Mesenchymal stem cell (in vitro differentiated cells and primary cell): ENCODE measurements around the gene XPA.

Source experiments
- DNase-seq: peaks from one replicate; pipeline ENCODE4 v3.0.0-alpha.2; 2013
- H2AFZ ChIP-seq: one replicate; pipeline ENCODE4 v1.6.1; 2013; ENCODE audit warnings: low read depth, mild to moderate bottlenecking, control low read depth, inconsistent platforms, low read length, moderate library complexity
- H2AK5ac ChIP-seq: 2 replicates; pipeline ENCODE4 v1.6.1; 2013; ENCODE audit warnings: low read length, moderate library complexity, mild to moderate bottlenecking, inconsistent platforms; ENCODE audit not compliant: severe bottlenecking
- H2BK120ac ChIP-seq: one replicate; pipeline ENCODE4 v1.6.1; 2013; ENCODE audit warnings: low read depth, mild to moderate bottlenecking, inconsistent platforms, low read length, moderate library complexity
- H2BK12ac ChIP-seq, 2 experiments: one replicate each; pipeline ENCODE4 v1.6.1; 2013; ENCODE audit warnings: inconsistent platforms in 2 of 2, low read length in 2 of 2, mild to moderate bottlenecking in 2 of 2, moderate library complexity in 2 of 2, control low read depth in 1 of 2
- H2BK15ac ChIP-seq: one replicate; pipeline ENCODE4 v1.6.1; 2013; ENCODE audit warnings: mild to moderate bottlenecking, low read depth, inconsistent platforms; ENCODE audit not compliant: poor library complexity, severe bottlenecking
- H2BK5ac ChIP-seq: 2 replicates; pipeline ENCODE4 v1.6.1; 2013; ENCODE audit warnings: low read depth, mild to moderate bottlenecking, low read length, control low read depth, inconsistent platforms; ENCODE audit not compliant: poor library complexity, severe bottlenecking
- H3K14ac ChIP-seq, 2 experiments: one replicate each; pipeline ENCODE4 v1.6.1; 2013; ENCODE audit warnings: inconsistent platforms in 2 of 2, low read length in 2 of 2, control low read depth in 1 of 2, mild to moderate bottlenecking in 1 of 2, moderate library complexity in 1 of 2
- H3K18ac ChIP-seq, 2 experiments: one replicate each; pipeline ENCODE4 v1.6.1; 2013; ENCODE audit warnings: inconsistent platforms in 2 of 2, low read length in 2 of 2, control low read depth in 1 of 2, low read depth in 1 of 2, mild to moderate bottlenecking in 1 of 2
- H3K23ac ChIP-seq, 2 experiments: one replicate each; pipeline ENCODE4 v1.6.1; 2013; ENCODE audit warnings: inconsistent platforms in 2 of 2, low read length in 2 of 2, mild to moderate bottlenecking in 2 of 2, moderate library complexity in 2 of 2, control low read depth in 1 of 2
- H3K27ac ChIP-seq: 2 replicates; pipeline ENCODE4 v1.5.1; 2013; ENCODE audit warnings: mild to moderate bottlenecking, moderate library complexity, low read length, control low read depth, inconsistent platforms; ENCODE audit not compliant: poor library complexity, severe bottlenecking
- H3K27me3 ChIP-seq, 2 experiments: 2 replicates each; pipeline versions ENCODE4 v1.6.1 to v1.7.0; 2013; ENCODE audit warnings: low read length in 2 of 2, mild to moderate bottlenecking in 2 of 2, moderate library complexity in 2 of 2, control low read depth in 1 of 2, inconsistent platforms in 1 of 2; ENCODE audit not compliant: control insufficient read depth in 1 of 2, insufficient read depth in 1 of 2
- H3K36me3 ChIP-seq, 2 experiments: 2 replicates each; pipeline versions ENCODE4 v1.6.1 to v1.7.0; 2013; ENCODE audit warnings: low read length in 2 of 2, control low read depth in 1 of 2, inconsistent platforms in 1 of 2, low read depth in 1 of 2, mild to moderate bottlenecking in 1 of 2; ENCODE audit not compliant: insufficient read depth in 2 of 2, control insufficient read depth in 1 of 2
- H3K4ac ChIP-seq, 2 experiments: one replicate each; pipeline ENCODE4 v1.6.1; 2013; ENCODE audit warnings: inconsistent platforms in 2 of 2, low read length in 2 of 2, mild to moderate bottlenecking in 2 of 2, moderate library complexity in 2 of 2, control low read depth in 1 of 2, low read depth in 1 of 2
- H3K4me1 ChIP-seq: 2 replicates; pipeline ENCODE4 v1.6.1; 2013; ENCODE audit warnings: low read depth, low read length, control low read depth; ENCODE audit not compliant: control insufficient read depth, insufficient read depth
- H3K4me2 ChIP-seq: 2 replicates; pipeline ENCODE4 v1.6.1; 2013; ENCODE audit warnings: low read length, mild to moderate bottlenecking, inconsistent platforms; ENCODE audit not compliant: poor library complexity, severe bottlenecking
- H3K4me3 ChIP-seq, 2 experiments: 2 replicates each; pipeline versions ENCODE4 v1.5.1 to v1.7.0; 2013; ENCODE audit warnings: low read length in 2 of 2, mild to moderate bottlenecking in 2 of 2, control low read depth in 1 of 2, low read depth in 1 of 2; ENCODE audit not compliant: insufficient read depth in 1 of 2
- H3K79me1 ChIP-seq: replicated peaks from 2 replicates; pipeline ENCODE4 v1.6.1; 2013; ENCODE audit warnings: mild to moderate bottlenecking, control low read depth, low read length, inconsistent platforms; ENCODE audit not compliant: poor library complexity, severe bottlenecking
- H3K9ac ChIP-seq: 2 replicates; pipeline ENCODE4 v1.7.0; 2013; ENCODE audit warnings: mild to moderate bottlenecking, low read length, moderate library complexity
- H3K9me3 ChIP-seq: 2 replicates; pipeline ENCODE4 v1.7.0; 2013; ENCODE audit warnings: mild to moderate bottlenecking, low read length; ENCODE audit not compliant: control insufficient read depth
- H4K8ac ChIP-seq: one replicate; pipeline ENCODE4 v1.6.1; 2013; ENCODE audit warnings: inconsistent platforms, mild to moderate bottlenecking, low read length, moderate library complexity
- H4K91ac ChIP-seq: one replicate; pipeline ENCODE4 v1.6.1; 2013; ENCODE audit warnings: mild to moderate bottlenecking, low read length, inconsistent platforms
- WGBS: methylation state at CpG from one replicate; pipeline ENCODE4 v1.1.7; 2013; ENCODE audit warnings: mixed read lengths; 5-methylcytosine and 5-hydroxymethylcytosine counted together

XPA gene

DNA sequence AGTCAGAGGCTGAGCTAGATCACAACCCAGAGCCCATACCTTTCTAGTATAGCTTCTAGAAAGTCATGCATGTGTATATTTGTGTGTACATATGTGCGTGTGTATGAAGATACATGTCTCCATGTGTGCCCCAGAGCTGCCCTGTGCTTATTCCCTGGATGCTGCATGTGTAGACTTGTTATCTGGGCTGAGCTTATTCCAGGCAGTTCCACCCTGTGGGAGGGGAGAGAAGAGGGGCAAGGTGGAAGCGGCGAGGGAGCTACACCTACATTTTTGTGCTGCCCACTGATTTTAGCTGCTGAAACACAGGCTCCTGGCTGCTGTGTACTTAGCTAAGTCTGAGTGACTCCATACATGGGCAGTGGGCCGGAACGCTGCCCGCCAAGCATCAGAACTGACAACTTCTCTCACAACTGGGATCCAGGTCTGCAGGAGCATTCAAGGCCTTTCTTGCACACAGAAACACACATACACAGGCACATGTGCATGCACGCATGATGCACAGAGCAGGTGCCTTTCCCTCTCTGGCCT is 38.0 kb upstream of the XPA start:
- Histone ChIP-seq H3K4me2 (no peak overlapping the region), H2BK120ac (no peak overlapping the region), H3K9ac (no peak overlapping the region)

DNA sequence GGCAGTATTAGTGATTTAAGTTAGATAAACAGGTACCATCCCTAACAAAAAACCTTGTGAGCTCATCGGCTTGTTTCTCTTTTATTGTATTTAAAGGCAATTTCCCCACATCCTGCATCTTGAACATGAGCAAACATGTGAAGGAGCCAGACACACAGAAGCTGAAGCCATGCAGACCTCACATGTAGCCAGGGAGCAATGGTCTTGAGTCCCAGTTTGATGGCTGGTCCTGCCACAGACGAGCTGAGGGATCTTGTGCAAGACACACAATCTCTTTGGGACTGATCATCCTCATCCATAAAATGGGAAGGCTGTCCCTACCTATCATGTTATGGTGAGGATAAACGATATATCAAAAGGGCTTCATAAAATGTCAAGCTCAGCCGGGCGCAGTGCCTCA is 29.6 kb upstream of the XPA start:
- H3K27me3 ChIP-seq, result peaks cover 28 to 62% of the 10 kb centered on the region in 2 experiments
- WGBS, result 80% methylated on average over 5 of the region's 5 CpGs

More for the DNA sequence above, 38.0 kb upstream of the XPA start:
- peaks cover 4% of the 10 kb centered on the region for H3K9me3 ChIP-seq
- no peak overlapping the region for H3K4me3 ChIP-seq
- H3K4ac ChIP-seq, result no peak overlapping the region
- H3K23ac ChIP-seq, result no peak overlapping the region
- no peak overlapping the region for H3K27ac ChIP-seq
- DNase-seq, result no peak
- no peak overlapping the region for H2BK12ac ChIP-seq
- no peak overlapping the region for H4K8ac ChIP-seq
- H3K14ac ChIP-seq, result no peak overlapping the region
- H3K27me3 ChIP-seq, result peaks cover 32 to 56% of the 10 kb centered on the region in 2 experiments
- no peaks in the 10 kb centered on the region for H3K79me1 ChIP-seq
- H2BK5ac ChIP-seq, result no peak overlapping the region
- H2AK5ac ChIP-seq, result no peak overlapping the region
- no peak overlapping the region for H3K18ac ChIP-seq
- H2AFZ ChIP-seq, result no peak overlapping the region
- 94% methylated on average over 7 of the region's 7 CpGs for WGBS
- H3K4me1 ChIP-seq, result no peaks in the 10 kb centered on the region
- no peak overlapping the region for H4K91ac ChIP-seq
- H3K36me3 ChIP-seq, result no peaks in the 10 kb centered on the region
- H2BK15ac ChIP-seq, result no peak overlapping the region

GRCh38 chr9:97723819-97724218 is 26.7 kb upstream of the XPA start:
- Histone ChIP-seq H3K4me2 (no peak overlapping the region), H3K27me3 (peaks cover 38 to 70% of the 10 kb centered on the region in 2 experiments), H2BK12ac (no peak overlapping the region), H4K8ac (no peak overlapping the region), H3K9me3 (peaks cover 7% of the 10 kb centered on the region), H3K4ac (no peak overlapping the region), H3K23ac (no peak overlapping the region), H3K27ac (no peak overlapping the region), H2BK120ac (no peak overlapping the region), H3K9ac (no peak overlapping the region), H2AK5ac (no peak overlapping the region), H3K4me1 (peaks cover 3% of the 10 kb centered on the region), H3K14ac (no peak overlapping the region), H2BK15ac (no peak overlapping the region), H3K79me1 (no peaks in the 10 kb centered on the region), H3K18ac (no peak overlapping the region), H3K36me3 (no peaks in the 10 kb centered on the region), H2AFZ (no peak overlapping the region), H2BK5ac (no peak overlapping the region), H3K4me3 (no peak overlapping the region), H4K91ac (no peak overlapping the region)
- 72% methylated on average over 2 of the region's 2 CpGs for WGBS
- DNase-seq, result no peak

More for the DNA sequence above, 29.6 kb upstream of the XPA start:
- Histone ChIP-seq H4K8ac (no peak overlapping the region), H3K9me3 (peaks cover 5% of the 10 kb centered on the region), H3K9ac (no peak overlapping the region), H3K4me2 (no peak overlapping the region), H3K36me3 (no peaks in the 10 kb centered on the region), H3K4me1 (no peaks in the 10 kb centered on the region), H3K18ac (no peak overlapping the region), H3K79me1 (no peaks in the 10 kb centered on the region), H3K14ac (no peak overlapping the region), H4K91ac (no peak overlapping the region), H3K4ac (no peak overlapping the region), H3K27ac (no peak overlapping the region), H2AFZ (no peak overlapping the region), H2BK120ac (no peak overlapping the region), H3K4me3 (no peak overlapping the region), H3K23ac (no peak overlapping the region), H2BK12ac (no peak overlapping the region), H2BK15ac (no peak overlapping the region), H2AK5ac (no peak overlapping the region), H2BK5ac (no peak overlapping the region)
- no peak for DNase-seq

- H3K14ac ChIP-seq, result no peak overlapping the region
- no peak overlapping the region for H4K8ac ChIP-seq
- no peak overlapping the region for H2AK5ac ChIP-seq
- H2BK15ac ChIP-seq, result no peak overlapping the region
- H3K9me3 ChIP-seq, result peaks cover 7% of the 10 kb centered on the region
- H3K4ac ChIP-seq, result no peak overlapping the region
- no peak overlapping the region for H4K91ac ChIP-seq
- H3K27me3 ChIP-seq, result peaks cover 29 to 64% of the 10 kb centered on the region in 2 experiments
- no peaks in the 10 kb centered on the region for H3K79me1 ChIP-seq
- H3K18ac ChIP-seq, result no peak overlapping the region
- H2BK12ac ChIP-seq, result no peak overlapping the region
- H3K27ac ChIP-seq, result no peak overlapping the region
- no peak overlapping the region for H2BK120ac ChIP-seq
- H2AFZ ChIP-seq, result no peak overlapping the region
- no peak overlapping the region for H3K4me2 ChIP-seq
- WGBS, result 9% methylated on average over 2 of the region's 2 CpGs
- peaks cover 3% of the 10 kb centered on the region for H3K4me1 ChIP-seq
- H3K9ac ChIP-seq, result no peak overlapping the region
- no peak overlapping the region for H3K23ac ChIP-seq
- no peak for DNase-seq
- no peak overlapping the region for H2BK5ac ChIP-seq
- no peak overlapping the region for H3K4me3 ChIP-seq
- no peaks in the 10 kb centered on the region for H3K36me3 ChIP-seq
These were observed 25.2 kb upstream of the XPA start for GRCh38 chr9:97722331-97722730.
